GM21528 (cell line): ENCODE results near the gene SCN1B.
"Not testable (repeated sequence)": the region's sequence is repeated elsewhere in the genome, so short reads cannot be mapped to it uniquely, and the experiment has no call there.

Experiments
- ATAC-seq: cut with Tn5 transposase; IDR thresholded peaks from one replicate; pipeline ENCODE4 v1.9.1; 2021; ENCODE audit warnings: mild to moderate bottlenecking, moderate library complexity; ENCODE audit not compliant: unreplicated experiment, low FRiP score

The SCN1B gene

DNA sequence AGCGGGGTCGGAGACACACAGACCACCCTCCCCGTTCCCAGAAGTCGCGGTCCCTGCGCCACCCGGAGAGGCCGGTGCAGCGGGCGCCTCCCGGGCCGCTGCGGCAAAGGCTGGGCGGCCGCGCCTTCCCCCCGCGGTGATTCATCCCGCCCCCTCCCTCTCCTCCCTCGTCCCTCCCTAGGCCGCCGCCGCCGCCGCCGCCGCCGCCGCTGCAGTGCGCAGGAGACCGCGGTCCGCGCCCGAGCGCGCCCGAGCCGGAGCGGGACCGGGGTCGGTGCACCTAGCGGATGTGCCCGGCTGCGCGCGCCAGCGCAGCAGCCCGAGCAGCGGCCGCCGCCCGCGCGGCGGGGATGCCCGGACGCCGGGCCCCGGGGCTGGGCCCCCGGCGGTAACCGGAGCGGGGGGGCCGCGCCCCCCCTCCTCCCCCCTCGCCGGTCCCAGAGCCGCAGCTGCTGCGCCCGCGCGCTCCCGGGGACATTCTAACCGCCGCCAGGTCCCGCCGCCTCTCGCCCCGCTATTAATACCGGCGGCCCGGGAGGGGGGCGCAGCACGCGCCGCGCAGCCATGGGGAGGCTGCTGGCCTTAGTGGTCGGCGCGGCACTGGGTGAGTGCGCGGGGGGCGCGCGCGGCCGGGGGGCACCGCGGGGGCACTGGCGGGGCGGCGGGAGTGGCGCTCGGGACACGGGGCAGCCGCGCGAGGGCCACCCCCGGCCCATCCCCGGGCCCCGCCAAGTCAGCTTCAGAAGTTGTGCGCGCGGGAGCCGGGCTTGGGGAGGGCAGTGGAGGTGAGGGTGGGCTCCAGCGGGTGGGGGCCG, at the start of gene SCN1B:
SCN1B (plus strand) TSS at position 214 of the 815 bp plus-strand sequence; CDS start at position 565, 351 bp downstream.
- no peak for ATAC-seq

DNA sequence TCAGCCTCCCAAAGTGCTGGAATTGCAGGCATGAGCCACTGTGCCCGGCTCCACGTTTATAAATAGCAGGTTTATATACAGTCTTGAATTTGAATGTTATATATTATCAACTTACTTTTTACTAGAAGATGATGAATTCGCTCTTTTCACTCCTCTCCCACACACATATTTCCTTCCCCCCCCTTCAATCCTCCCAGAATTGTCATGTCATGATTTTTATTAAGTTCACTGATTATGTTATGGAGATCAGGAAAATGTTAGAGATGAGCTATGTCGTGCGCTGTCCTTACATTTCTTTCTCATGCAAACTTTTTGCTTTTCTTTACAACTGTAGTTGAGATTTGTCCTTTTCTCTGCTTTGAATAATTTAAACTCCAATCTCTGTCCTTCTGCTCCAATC, 48.0 kb upstream of the SCN1B start:
- no peak for ATAC-seq

DNA sequence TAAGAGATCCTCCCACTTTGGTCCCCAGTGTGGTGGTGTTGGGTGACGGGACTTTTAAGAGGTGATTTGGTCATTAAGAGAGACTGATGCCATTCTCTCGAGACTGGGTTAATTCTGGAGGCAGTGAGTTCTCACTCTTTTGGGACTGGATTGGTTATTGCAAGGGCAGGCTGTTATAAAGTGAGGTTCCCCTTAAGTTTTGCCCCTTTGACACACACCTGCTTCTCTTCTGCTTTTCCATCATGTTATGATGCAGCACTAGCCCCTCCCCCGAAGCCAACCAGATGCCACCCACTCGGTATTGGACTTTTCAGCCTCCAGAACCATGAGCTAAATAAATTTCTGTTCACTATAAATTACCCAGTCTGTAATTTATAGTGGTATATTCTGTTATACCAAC, 46.5 kb upstream of the SCN1B start:
- no peak for ATAC-seq

DNA sequence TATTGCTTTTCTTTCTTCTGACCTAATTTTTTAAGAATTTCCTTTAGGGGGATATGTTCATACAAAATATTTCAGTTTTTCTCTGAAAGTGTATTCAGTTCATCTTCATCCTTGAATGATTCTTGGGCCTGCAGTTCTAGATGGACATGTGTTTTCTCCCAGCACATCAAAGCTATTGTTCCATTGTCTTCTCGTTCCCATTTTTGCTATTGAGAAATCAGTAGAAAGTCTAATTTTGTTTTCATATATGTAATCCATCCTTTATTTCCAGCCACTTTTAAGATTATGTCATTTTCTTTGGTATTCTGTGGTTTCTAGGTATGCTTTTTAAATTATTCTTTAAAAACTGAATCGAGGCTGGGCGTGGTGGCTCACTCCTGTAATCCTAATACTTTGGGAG, 46.0 kb upstream of the SCN1B start:
- ATAC-seq, result no peak

DNA sequence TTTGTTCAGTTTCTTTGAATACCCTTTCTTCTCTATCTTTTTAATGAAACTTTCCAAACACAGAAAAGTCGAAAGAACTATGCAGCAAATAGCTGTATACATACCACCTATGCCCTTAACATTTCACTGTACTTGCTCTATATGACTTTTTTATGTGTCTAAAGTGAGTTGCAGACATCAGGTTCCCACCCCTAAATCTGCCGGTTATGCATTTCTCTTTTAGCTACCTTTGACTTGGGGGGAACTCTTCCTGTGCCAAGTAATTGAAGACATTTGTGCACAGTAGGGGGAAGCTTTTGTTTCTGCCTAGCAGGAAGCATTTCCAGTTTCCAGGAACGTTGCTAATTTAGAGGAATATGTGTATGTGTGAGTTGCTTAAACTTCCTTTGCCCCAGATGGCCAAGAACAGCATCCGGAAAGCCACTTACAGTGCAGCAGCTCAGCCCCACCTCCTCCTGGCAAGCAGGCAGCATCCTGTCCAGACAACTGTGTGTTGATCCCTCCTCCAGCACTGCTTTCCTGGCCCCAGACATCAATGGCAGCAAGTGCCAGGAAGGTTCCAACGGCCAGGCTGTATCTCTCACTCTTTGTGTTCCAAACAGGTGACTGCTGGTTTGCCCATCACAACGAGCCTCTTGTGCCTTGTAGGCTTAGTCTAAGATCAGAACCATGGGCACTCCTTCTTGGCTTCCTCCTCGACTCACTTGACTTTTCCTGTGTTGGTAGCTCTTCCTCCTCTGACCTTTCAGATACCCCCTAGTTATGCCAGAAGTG, 44.8 kb upstream of the SCN1B start:
- ATAC-seq, result no peak

DNA sequence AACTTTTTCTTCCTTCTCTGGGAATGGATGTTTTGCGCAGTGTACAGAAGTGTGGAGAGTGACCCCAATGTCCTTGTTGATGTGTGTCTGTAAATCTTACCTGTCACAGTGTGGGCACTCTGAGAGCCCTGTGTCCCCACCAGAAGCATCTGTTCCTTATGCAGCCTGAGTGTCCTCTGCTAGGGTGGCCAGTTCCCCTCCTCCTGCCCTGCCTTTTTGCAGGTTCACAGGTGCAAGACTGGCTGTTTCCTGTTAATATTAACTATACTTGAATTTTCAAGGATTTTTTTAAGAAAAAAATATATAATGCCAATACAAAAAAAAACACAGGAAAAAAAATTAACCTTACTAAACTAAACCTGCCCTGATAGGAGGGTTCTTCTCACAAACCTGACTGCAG, 42.2 kb upstream of the SCN1B start:
- ATAC-seq, result no peak

DNA sequence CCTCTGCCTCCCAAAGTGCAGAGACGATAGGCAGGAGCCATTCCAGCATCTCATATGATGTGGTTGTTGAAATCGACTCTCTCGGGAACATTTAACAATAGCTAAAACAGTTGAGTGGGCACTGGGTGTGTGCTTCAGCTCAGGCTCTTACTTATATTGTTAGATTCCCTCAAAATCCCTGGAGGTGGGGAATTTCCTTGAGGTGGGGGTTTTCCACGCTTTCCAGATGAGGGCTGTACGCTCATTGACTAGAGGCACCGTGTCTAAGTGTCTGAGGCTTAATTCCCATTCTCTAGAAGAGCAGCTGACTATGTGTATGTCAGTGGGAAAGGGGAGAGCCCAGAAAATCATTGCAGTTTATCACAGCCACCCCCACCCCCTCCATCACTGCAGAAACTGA, 41.0 kb upstream of the SCN1B start:
- no peak for ATAC-seq

DNA sequence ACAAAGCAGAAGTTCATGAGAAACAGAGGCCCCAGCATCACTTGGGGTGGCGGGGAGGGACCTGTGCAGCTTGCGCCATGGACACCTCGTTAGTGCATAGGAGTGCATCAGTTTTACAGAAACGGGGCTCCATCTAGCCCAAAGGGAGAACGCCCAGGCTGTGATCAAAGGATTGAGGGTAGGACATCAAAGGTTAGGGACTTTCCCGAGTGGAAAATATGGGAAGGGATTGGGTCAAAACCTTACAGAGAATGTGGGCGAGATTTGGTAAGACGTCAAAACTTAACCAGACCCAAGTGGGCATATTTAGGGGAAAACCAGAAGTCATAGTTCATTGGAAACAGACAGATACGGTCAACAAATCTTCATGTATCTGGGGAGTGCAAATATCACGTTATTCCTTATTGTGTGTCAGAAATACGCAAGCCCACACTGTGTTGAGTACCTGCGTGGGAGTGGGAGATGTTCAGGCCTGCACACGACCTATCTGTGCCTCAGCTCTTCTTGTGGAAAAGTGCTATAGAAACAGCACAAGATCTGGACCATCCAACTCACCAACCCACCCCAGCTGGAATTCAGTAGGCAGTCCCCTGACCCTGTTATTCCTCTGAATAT, 39.6 kb upstream of the SCN1B start:
- no peak for ATAC-seq

DNA sequence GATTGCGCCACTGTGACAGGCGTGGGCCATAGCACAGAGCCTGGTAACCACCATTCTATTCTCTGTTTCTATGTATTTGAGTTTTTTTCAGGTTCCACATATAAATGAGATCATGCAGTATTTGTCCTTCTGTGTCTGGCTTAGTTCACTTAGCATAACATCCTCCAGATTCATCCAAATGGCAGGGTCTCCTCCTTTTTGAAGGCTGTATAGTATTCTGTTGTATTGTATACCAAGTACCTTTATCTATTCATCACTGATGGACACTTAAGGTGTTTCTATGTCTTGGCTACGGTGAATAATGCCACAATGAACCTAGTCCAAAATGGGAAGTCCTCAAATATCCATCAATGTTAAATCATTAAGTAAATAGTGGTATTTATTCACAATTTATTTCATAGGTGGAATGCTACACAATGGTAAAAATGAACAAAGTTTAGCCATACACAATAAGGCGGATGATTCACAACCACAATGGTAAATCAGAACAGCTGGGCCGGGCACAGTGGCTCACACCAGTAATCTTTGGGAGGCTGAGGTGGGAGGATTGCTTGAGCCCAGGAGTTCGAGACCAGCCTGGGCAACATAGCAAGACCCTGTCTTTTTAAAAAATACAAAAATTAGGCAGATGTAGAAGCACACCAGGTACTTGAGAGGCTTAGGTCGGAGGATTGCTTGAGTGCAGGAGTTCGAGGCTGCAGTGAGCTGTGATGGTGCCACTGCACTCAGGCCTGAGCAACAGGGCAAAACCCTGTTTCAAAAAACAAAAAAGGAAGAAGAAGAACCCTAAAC, 38.5 kb upstream of the SCN1B start:
- no peak for ATAC-seq

DNA sequence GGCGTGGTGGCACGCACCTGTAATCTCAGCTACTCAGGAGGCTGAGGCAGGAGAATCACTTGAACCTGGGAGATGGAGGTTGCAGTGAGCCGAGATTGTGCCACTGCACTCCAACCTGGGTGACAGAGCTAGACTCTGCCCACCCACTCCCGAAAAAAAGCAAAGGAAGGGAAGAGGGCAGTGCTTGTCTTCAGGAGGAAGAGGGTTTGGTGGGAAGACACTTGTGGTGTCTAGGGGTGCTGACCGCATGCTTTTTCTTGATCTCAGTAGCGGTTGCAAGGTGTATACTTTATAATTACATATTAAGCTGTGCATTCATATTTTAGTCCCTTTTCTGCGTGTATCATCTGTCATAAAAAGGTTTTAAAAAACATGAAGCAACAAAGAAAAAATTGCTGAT, 37.7 kb upstream of the SCN1B start:
- ATAC-seq, result not testable (repeated sequence)

DNA sequence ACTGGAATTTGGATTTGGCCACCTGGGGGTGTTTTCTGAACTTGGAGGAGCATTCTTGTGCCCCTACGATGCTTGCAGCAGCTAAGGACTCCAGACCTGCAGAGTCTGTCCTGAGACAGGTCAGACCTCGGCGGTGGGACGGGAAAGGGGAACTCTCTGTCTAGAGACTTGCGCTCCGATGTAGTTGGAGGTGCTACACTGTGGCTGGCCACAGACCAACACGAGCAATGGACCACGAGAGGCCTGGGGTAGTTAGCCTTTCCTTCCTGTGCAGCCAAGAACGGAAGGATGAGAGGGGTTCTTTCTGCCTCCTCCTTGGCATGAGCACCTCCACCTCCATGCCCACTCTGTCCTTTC, 36.0 kb upstream of the SCN1B start:
- no peak for ATAC-seq

DNA sequence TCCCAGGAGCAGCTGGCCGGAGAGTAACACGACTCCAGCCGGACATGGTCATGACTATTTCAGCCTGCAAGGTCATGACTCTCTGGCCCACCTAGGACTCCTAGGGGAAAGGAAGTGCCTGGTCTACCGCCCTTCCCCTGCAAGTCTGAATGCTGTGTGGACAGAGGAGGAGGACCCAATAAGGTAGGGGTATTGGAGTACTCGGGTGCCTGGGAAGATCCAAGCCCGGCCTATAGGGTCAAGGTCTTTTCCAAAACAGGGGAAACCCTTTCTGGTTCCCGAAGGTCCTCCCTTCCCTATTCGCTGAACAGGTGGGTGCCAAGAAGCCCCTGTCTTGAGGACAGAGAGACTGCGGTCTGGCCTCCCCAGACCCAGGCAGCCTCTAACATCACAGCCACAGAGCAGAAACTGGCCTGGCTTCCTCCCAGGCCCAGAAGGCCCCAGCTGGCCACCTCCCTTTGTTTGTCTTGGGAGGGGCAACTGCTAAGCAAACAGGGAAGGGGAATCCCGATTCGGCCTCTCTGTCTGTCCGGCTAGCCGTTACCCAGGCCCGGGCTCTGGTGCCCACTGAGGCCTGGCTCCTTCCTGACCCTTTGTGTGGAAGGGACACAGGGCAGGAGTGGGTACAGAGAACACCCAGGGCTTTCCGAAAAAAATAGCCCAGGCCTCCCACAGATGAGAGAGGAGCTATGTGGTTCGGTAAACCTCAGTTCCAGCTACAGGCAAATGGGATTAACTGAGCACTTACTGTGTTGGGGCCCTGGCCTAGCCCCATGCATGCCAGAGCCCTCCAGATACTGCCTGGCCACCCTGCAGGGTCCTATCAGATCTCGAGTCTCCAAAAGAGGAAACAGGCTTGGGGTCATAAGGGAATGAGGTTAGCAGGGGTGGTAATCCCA, 35.4 kb upstream of the SCN1B start:
- no peak for ATAC-seq

DNA sequence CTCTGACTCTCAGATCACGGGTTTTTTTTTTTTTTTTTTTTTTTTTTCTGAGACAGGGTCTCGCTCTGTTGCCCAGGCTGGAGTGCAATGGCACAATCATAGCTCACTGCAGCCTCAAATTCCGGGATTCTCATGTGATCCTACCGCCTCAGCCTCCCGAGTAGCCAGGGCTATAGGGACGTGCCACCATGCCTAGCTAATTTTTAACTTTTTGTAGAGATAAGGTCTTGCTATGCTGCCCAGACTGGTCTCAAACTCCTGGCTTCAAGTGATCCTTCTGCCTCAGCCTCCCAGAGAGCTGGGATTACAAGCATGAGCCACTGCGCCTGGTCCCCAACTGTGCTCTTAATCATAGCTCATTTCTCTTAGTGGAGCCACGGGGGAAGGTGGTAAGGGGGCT, 34.7 kb upstream of the SCN1B start:
- ATAC-seq, result no peak

DNA sequence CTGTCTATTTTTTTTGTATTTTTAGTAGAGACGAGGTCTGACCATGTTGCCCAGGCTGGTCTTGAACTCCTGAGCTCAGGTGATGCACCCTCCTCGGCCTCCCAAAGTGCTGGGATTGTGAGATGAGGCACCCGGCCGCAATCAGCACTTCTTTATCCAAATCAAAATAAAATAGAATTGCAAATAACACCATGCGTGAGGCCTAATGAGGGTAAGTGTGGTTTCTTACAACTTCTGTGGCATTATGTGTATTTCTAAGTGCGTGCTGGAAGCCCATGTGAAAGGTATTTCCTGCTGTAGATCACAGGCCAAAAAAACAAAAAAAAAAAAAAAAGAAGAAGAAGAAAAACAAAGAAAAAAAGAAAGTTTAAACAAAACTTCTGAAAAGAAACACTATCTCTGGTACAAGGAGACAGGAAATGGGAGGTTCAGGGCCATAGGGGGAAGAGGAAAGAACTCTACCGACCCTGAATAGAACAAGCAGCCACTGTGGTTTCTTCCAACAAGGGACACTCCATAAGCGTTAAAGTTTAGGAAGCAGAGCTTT, 33.1 kb upstream of the SCN1B start:
- no peak for ATAC-seq

DNA sequence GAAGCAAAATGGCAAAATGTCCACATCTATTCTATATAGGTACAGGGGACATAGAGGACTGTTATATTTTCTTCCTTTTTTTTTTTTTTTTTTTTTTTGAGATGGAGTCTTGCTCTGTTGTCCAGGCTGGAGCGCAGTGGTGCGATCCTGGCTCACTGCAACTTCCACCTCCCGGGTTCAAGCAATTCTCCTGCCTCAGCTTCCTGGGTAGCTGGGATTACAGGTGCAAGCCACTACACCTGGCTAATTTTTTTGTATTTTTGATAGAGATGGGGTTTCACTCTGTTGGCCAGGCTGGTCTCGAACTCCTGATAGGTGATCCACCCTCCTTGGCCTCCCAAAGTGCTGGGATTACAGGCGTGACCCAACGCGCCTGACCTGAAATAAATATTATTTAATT, 32.0 kb upstream of the SCN1B start:
- not testable (repeated sequence) for ATAC-seq

DNA sequence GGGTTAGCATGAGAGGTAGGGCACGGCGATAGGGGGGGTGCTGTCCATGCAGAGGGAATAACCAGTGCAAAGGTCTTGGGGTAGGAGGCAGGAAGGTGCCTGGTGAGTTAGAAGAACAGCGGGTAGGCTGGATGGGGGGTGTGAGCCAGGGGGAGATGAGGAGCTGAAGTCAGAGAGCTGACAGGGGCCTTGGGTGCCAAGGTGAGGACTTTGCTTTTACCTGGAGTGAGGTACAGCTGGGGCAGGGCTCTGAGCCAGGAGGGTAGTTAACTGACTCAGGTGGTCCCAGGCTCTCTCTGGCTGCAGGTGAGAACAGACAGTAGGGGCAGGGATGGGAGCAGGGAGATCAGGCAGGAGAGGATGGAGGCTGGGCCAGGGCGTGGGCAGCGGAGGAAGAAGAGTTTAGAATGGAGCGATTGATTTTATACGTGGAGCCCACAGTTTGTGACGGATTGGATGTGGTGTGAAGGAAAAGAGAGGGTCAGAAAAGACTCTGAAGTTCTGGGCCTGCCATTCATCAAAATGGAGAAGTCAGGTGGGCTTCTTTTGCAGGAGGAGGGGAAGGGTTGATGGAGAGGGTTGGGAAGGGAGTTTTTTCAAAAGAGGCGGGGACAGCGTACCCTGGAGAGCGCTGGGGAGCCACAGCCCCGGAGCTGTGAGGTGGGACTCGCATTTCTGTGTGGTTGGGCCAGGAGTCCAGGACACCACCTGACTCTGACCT, 31.3 kb upstream of the SCN1B start:
- ATAC-seq, result no peak

DNA sequence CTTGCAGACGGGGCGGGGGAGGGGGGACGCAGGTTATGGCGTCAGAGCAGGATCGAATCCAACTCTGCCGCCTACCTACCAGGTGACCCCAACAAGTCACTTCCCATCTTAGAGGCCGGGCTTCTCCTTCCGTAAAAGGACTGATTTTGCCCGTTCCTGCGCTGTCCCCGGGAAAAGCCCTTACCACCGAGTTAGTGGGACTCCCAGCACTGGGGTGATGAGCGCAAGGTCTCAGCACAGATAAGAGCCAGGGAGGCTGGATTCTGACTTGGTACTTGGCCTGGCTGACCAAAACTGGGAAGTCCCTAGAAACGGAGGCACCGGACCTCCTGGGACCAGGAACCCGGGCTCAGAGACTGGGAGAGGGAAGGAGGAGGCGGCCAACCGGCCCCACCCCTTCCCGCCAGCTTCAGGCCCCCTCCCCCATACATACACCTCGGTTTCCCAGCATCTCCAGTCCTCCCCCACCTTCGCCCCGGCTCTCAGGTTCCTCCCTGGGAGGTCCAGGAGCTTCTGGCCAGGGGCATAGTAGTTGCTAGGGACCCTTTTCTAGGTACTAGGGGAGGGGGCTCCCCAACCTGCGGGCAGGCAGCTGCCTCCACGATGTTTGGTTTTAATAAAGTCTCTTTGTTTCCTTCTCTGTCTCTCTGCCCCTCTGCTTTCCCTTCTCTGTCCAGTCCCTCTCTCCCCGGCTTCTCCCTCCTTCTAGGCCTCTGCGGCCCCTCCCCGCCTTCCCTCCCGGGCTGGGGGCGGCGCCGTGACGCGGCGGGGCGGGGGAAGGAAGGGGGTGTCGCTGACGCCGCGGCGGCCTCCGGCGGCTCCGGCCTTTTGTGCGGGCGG, 30.6 kb upstream of the SCN1B start, which contains the start of gene GRAMD1A:
GRAMD1A (plus strand) TSS at position 826 of the 840 bp plus-strand sequence. CDS start 156 bp downstream, outside the sequence.
- ATAC-seq, result peak; percentile 52

DNA sequence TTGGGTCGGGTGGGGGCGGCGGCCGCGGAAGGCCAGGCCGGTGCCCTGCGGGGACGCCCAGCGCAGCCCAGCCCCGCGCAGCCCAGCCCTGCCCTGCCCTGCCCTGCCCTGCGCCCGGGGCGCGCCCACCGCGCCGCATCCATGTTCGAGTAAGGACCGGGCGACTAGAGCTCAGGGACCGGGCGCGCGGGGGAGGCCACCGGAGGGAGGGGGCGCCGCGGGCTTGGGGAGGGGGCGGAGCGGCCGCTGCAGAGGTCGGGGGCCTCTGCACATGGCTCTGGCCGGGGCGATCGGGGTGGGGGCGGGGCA, 30.0 kb upstream of the SCN1B start:
- ATAC-seq, result no peak
